ENCODE results near the gene HOXB9.

HOXB9 gene

DNA sequence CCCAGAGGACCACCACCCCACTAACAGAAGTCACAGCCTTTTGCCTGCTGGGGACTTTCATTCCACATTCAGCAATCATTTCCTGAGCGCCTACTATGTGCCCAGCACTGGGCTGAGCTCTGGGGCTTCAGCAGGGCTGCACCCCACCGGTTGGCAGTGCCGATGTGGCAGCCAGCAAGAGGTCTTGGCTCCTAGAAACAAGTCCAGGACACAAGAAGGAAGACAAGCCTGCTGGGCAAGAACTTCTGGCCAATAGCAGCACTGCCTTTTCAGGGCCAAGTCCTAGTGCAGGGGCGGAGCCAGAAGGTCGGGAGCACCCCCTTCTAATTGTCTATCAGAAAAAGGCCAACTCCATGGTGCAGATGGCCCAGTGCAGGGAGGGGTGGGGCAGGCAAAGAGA lies 13.0 kb upstream of the HOXB9 start:
- DNase-seq, result no peak

DNA sequence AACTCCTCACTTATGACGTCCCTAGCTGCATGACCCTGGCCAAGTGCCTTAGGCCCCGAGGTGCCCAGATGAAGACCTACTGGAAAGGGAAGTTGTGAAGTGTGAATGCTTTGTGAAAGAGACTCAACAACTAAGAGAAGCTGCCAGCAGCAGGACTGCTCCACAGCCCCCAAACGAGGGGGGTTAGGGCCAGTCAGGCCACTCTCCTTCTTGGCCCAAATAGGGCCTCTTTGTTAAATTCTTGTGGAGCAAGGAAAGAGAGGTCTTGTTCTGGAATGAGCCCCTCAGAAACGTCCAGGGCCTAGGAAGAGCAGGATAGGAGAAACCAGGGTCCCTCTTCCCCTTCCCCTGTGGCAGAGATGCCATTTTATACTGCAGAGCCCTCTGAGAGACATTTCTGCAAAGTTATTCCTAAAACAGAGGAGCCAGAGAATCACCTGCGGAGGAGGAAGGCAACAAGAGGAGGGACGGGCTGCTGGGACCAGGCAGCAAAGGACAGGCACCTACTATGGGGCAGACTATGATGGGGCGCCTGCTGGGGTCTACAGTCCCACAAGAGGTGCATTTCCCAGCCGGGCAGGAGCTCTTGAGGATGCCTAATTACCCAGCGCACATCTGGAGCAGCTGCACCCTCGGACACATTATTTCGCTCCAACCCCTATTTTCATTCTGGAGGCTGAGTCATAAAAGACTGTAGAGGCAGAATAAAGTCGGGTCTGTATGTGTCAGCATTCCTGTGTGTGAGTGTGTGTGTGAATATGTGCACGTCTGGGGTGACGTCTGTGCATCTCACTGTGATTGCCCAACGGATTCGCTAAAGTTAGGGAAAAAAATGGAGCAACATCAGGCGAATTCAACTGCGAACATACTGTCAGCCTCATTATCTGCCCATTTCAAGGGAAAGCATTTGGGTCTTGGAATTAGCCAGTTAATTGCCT lies 11.4 kb upstream of the HOXB9 start:
- DNase-seq, result no peak

DNA sequence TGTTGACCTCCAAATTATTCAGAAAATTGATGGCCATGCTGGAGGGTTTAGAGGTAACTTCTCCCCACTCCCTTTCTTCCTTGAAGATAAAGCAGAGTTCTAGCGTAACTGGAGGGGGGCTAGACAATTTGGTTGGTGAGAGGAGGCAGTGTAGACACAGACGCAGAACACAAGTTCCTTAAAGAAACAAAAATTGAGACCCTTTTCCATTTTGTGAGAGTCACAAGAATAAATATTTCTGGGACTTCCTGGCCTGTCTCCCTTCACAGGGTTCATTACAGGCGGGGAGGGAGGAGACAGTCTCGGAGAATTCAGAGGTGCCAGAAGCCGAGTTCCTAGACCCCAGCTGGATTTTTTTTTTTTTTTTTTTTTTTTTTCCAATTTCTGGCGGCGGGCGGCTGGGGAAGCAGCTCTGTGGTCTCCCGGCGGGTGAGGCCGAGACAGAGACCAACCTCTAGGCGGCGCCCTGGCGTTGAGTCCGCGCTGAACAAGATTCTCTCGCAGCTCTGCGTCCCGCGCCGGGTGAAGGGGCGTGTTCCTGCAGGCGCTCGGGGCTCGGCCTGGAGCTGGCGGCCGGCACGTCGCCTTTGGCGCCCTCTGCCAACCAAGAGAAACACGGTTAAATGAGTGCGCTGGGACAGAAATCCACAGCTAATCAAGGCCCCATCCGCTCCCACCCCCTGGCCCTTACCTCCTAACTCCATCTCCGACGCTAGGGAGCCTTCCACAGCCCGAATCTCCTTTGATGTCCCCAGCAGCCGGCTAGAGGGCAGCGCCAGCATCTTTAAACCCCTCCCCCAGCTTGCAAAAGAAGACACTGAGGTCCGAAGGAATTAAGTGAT lies 10.2 kb upstream of the HOXB9 start:
- DNase-seq, result peak; percentile 51

DNA sequence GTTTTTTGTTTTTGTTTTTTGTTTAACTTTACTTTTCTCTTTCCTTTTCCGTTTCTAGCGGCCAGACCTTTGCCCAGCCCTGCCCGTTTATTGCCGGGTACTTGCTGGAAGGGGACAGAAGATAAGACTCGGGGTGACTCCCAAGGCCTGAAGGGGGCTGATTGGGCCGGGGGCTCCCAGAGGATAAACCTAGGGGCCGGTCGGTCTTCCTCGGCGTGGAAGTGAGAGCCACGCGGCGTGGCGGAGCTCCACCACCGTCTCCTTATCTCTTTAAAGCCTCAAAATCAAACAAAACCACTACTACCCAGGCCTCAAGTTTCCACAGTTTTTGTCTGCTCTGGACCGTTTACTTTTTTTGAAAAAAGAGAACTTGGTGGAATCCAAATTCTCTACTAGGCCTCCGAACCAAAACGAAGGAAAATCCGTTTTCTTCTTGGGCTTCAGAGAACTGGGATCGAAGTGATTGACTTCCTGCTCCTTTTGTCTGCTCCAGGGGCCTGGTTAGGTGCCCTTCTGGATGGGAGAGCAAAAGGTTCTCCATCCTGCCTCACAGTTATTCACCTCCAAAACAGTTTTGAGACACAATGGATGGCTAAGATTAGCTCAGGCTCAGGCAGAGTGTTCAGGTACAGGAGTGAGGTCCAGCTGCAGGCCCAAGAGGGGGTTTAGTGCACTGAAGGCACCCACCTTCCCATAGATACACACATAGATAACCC lies 8.5 kb upstream of the HOXB9 start:
- DNase-seq, result no peak

DNA sequence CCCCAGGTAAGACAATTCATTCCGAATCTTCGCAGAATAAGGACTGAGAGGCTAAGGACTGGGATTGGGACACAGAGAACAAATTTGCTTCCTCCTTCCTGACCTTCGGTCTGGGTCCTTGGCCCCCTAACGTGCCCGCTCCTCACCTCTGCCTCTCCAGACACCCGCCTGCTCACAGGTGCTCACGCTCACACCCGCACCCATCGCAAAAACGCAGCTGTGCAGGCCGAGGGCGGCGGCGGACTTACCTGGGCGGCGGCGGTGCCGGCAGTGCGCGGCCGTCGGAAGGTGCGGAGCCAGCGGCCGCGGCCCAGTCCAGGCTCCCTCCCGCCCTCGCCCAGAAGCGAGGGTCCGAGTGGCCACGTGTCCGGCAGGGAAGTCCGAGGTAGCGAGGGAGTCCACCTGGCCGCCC lies 7.1 kb upstream of the HOXB9 start:
- DNase-seq, result no peak

DNA sequence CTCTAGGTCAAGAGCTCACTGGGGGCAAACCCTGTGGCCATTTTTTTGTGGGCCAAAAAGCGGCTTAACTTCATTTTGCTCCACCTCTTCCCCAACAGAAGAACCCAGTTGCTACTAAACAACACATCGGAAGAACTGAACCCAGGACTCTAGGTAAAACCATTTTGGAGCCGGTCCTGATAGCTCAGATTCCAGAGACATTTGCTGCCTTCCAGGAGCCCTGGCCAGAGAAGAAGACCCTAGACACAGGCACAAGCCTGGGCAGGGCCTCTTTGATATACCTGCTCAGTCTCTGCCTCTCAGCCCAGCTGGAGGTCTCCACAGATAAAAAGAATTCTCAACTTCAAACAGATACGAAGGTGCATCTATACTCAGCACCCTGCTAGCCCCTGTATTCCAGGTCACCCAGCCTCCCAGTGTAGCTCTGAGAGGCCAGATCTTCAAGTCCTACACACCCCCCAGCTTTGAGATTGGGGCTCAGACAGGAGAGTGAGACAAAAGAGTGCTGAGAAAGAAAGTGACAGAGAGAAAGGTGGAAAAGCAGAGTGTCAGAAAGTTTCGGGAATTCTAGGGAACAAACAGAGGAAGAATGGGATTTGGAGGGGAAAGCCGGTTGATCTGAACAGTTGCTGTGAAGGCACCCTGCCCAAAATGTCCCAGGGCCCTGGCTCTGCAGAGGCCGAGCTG lies 6.6 kb upstream of the HOXB9 start:
- DNase-seq, result no peak

DNA sequence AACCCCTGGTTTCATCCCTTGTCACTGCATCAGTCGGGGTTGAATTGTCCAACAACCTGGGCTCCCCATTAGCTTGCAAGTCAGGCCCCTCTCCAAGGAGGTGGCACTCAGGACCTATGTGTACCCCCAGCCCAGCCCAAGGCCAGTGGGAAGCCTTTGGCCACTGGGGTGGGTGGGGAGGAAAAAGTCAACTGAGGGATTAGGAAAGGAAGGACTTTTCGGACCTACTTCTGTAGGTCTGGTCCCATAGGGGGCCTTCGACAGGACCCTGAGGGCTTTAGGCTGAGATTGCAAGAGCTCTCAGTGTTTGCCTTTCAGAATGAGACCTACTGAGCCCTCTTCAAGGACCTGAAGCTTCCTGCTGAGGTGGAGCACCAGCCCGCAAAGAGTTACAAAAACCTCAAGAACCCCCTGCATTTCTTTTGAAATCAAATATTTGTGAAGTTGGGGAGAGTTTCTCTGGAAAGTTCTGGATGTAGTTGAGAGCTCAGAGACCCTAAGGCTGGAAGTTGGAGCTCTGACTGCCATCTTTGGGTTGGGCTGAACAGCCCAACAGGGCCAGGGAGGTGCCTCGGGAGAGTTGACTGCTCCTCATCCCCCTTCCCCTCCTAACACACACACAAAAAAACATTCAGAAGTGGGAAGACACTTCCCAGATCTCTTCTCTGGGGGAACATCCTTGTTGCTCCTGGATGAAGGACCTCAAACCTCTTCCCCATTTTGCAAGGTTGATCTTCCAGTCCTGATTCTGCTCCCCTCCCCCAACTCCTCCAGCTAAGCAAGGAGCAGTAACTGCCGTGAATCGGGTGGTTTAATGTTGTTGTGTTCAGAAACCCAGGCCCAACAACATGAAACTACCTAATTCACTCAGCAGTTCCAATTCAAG lies 5.8 kb upstream of the HOXB9 start:
- no peak for DNase-seq

DNA sequence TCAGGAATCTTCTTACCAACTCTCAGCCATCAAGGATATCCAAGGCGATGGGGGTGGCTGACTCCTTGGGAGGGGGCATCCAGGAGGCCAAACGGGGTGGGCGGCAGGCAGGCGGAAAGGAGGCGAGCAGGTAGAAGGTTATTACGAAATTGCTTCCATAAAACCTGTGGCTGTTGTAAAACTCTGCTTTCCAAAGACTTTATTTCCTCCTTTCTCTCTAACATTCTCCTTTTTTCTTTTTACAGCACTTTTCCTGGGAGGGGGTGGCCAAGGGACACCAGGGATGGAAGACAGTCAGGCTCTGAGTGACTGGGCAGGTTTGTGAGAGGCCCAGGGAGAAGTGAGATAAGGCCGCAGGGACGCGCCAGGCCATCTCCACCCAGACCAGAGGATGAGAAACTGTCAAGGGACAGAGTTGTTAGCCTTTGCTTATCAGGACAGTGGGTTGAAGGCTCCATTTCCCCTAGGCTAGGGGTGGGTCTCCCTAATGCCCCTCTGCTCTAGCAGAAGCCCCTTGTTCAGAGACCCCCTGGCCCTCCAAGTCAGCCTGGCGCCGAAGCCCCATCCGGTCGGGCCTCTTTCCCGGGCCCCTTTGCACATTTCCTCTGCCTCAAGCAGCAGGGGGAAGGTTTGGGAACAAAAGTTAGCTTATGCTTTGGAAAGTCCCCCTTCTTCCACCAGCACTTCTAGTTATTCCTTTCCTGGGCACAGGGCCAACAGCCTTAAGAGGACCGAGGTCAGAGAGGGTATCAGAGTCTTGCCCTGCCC lies 5.0 kb upstream of the HOXB9 start:
- no peak for DNase-seq

DNA sequence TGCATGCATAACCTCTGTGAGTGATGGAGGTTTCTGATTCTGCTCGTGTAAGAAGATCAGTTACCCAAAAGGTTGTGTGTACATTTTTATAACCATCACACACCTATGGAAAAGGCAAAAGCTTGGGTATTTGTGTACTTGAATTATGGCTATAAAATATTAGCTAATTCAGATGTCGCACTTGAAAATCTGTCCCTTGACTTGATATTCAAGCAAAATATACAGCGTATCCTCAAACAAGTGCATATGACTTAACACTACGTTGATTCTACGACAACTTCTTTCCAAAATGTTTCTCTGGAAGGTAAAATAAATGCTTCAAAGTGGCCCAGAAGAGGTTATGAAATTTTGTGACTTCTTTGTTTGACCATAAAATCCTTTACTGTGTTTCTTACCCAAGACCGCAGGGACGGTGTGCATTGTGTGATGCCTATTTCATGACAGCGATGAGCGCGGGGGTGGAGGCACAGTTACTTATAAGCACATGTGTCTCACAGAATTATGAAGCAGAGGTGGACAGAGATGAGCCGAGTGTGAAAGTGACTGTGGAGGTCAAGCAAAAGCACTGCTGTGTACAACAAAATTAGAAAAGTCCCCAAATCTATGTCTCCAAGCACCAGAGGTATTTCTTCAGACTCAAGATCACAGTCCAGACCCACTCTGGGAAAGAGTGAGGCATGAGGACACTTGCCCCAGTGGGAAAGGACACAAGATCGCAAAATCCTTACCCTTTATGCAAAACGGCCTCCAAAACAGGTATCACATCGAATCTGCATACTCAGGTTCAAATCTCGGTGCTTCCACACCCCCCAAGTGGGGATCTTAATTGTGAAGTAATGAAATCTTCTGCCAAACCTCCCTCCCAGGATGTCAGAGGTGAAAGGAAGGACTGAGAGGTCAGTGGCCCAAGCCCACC lies 4.1 kb upstream of the HOXB9 start:
- DNase-seq, result no peak

DNA sequence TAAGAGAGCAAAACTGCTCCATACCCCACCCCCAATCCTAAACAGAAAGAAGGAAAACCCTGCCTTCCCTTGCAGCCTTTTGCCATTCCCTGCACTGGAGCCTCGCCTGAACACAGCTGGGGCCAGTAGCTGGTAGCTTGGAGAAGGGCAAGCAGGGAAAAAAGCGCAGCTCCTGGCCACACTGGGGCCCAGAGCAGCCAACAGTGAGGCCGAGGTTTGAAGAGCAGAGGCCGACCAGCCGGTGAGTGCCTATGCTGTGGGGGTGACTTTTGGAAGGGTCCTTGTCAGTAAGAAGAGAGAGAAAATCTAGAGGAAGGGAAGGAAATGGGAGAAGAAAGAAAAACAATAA lies 3.2 kb upstream of the HOXB9 start:
- no peak for DNase-seq

DNA sequence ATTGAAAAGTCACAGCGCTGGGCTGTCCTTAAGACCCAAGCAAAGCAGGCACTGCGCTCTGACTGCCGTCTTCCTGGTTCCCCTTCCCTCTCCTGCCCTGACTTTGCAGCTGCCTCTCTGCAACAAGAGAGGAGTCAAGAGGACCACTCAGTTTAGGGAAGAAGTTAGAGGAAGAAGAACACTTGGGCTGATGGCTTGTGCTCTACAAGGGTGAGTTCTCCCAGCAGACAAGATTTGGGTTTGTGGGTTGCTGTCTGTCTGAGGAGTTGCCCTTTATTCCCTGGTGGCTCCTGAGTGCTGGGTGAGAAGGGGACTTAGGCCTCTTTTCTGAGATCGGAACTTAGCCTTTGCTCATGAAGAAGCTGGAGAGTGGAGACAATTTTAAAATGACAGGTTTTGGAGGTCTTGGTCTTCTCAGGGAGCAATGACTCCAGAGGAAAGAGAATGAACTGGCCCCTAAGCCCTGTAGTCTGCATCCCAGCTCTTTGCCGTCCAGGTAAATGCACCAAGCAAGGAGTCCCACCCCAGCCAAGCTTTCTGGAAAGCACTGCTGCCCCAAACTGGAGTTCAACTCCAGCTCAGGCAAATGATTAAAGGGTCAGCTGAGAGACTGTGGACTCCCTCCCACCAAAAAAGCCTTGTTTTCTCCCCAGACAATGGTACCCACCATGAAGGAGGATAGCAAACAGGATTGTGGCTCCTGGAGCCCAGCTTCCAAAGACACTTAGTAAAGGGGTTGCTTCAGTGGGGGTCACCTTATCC lies 2.7 kb upstream of the HOXB9 start:
- no peak for DNase-seq

DNA sequence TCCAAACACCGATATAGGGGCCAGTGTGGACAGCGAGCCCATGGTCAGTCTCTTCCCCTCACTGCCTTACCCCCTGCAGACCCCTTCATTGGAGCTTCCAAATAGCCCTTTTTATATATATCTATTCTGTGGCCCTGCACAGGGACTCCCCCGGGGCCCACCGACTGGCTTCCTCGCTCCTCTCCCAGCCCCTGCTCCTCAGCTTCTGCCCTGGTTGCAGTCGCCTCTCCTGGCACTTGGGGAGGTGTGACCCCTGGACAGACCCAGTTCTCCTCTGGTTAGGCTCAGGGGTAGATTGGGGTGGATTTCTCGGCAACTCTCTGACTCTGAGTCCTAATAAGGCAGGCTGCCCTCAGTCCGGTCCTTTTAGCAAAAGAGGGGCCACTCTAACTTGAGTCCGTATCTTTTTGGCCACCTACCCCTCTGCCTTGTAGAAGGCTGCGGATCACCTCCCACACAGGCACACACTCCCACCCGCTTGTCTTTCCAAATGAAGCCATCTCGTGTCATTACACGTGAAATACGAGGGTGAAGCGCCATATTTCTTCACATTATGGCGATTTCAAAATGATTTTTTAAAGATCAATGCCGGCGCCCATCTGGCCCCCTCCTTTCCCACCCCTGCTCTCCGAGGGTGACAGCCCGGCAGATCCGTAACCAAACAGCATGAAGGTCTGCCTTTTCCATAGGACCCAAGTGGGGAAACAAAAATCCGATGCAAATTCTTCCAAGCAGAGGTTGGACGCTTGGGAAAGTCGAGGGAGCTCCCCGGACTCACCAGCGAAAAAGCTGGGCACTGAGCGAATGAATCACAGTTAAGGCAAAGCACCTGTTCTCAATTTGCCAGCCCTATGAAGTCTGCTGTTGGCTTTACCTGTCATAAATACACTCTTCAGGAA lies 1.7 kb upstream of the HOXB9 start:
- no peak for DNase-seq

DNA sequence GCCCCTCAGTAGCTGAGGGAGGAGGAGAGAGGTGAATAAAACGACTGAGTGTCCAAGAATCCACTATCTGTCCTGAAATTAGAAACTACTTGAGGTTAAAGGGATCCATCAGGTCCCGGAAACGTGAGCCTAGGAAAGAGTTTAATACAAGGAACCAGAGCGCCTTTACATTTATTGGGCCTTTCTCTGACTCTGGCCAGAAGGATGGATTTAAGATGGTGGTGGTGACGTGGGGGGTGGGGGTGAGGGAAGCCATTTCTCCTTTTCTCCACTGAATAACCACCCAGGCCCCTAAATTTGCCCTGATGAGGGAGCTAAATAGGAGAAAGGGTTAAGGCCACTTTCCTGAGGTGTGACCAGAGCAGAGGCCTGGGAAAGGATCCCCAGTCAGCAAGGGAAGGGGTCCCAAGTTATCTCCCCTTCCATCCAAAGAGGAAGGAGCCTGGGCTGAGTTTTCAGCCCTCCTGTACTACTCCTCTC lies 1.0 kb upstream of the HOXB9 start:
- no peak for DNase-seq

DNA sequence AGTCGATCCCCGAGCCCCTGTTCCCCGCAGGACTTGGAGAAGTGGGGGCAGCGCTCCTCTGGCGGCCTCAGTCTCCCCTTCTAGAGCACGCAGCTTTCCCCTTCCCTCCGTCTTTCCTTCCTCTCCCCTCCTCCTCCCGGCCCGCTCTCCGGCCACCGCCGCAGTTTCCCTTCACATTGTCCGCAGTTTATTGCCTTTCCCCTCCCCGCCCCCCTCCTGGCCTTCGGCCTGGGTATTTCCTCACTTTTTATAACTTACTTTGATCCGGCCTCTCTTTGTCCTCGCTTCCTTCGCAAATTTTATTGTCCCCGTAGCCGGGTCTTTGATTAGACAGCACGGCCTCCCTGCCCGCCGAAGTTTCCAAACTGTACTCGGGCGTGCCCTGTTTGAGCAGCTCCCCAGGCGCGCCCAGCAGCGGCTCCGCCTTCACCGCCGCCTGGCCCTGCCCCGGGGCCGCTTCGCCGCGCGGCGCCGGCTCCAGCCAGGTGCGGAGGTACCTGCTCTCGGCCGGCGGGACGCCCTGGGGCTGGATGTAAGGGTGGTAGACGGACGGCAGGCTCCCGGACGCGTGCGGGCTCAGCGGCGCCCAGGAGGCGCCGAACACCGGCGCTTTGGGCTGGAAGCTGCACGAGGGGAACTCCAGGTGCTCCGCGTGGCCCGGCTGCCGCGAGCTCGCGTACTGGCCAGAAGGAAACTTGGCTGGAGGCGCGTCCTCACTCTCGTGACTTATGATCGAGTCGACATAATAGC lies 488 bp downstream of the HOXB9 start:
- DNase-seq, result peak; percentile 21

DNA sequence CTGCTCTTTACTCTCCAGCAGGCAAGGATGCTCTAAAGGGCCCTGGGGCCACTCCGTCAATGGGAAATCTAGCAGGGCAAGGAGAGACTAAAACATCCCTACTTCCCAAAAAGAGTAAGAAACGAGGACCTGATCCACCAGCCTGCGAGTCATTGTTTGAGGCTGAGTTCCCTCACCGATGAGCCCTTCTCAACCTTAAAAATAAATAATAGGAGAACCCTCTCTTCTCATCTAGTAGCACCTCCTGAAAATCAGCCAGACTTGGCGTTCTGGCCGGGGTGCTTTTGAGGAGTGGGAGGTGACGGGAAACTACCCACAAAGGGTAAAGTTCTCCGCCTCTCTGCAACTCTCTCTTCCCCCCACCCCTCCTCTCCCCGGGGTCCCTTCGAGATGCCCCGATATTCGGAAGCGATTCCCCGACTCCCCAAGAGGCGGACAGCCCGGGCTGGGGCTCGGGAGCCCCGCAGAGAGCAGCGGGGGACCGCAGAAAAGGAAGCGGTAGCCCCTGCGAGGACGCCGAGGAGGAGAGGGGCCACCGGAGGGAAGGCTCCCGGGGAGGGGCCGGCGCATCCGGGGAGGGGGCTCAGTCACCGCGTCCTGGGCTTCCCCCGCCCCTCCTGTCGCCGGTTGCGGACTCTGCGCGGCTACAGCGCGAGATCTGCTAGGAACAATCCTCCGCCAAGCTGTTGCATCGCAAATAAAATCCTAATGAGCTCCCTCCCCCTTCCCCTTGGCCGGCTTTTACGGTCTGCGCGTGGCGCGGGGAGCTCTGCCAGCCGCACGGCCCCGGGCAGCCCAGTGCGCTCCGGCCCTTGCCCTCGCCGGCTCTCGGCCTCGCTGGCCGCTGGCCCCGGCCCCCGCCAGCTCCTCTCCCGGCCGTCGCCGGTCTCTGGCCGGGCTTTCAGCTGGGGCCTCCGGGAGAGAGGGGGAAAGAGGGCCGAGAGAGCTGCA lies 1.3 kb downstream of the HOXB9 start:
- no peak for DNase-seq

DNA sequence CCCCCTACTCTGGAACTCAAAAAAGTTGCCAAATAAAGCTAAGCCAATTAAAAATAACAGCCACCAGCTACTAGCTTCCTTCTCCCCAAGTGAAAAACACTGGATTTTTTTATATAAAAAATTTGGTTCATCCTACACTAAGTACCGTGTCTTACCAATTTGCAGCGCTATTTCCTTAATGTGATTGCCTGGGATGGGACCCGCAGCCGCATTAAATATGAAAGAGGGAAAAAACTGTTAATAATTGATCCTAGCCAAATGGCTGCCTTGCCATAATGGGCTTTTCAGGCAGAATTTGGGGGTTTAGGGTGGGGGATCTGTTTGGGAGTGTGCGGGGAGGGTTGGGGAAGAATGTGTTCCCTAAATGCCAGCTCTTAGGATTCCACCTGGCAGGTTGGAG lies 2.0 kb downstream of the HOXB9 start:
- no peak for DNase-seq

Data from CD4-positive, alpha-beta T cell treated with Interleukin-15 for 1 hour (primary cell).